GM12891 (cell line): Measurements from ENCODE around the gene ATG7.

Experiments
- PAX5 ChIP-seq: IDR thresholded peaks from 2 replicates; pipeline ENCODE4 v1.6.1; 2011; ENCODE audit warnings: low read length, moderate library complexity, mild to moderate bottlenecking; ENCODE audit not compliant: insufficient read depth, severe bottlenecking
- POLR2A ChIP-seq: IDR thresholded peaks from 2 replicates; pipeline ENCODE4 v1.6.1; 2011; ENCODE audit warnings: low read depth, low read length, control low read depth
- POLR2AphosphoS5 ChIP-seq: IDR thresholded peaks from 2 replicates; pipeline ENCODE4 v1.6.1; 2011; ENCODE audit warnings: low read depth, low read length, control low read depth
- POU2F2 ChIP-seq: IDR thresholded peaks from 2 replicates; pipeline ENCODE4 v1.6.1; 2011; ENCODE audit warnings: low read depth, mild to moderate bottlenecking, control low read depth, low read length, moderate library complexity
- SPI1 ChIP-seq: IDR thresholded peaks from 2 replicates; pipeline ENCODE4 v1.6.1; 2011; ENCODE audit warnings: low read depth, low read length, control low read depth
- TAF1 ChIP-seq: IDR thresholded peaks from 2 replicates; pipeline ENCODE4 v1.6.1; 2011; ENCODE audit warnings: low read depth, low read length, control low read depth

DNA sequence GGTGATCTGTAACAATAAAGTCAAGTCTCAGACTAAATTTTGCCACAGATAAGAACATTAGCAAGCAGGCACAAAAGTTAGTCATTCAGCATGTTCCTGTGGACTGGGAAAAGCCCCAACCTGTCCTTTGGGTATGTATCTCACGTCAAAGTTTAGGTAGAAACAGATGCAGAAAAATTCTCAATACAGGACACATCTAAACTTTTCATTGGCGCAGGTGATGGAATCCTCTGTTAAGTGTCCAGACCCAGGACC lies 120.6 kb downstream of the ATG7 start:
- TF ChIP-seq TAF1: no peak
- TF ChIP-seq POLR2A: no peak
- no peak for TF ChIP-seq POLR2AphosphoS5
- TF ChIP-seq SPI1: no peak
- TF ChIP-seq PAX5: no peak
- no peak for TF ChIP-seq POU2F2
